Mammary epithelial cell (primary cell): ENCODE measurements around the gene ERBB4.

ENCODE experiments used
- CTCF ChIP-seq, 2 donors: IDR thresholded peaks in 1 of 2; conservative IDR thresholded peaks in 1 of 2; 2 replicates each; pipeline ENCODE4 v1.5.1; 2011 to 2012; ENCODE audit warnings: inconsistent platforms in 2 of 2, low read length in 2 of 2, mild to moderate bottlenecking in 2 of 2, control low read depth in 1 of 2, low read depth in 1 of 2; ENCODE audit not compliant: insufficient read depth in 1 of 2; ENCODE audit errors: extremely low read depth in 1 of 2
- EZH2 ChIP-seq: IDR thresholded peaks from 2 replicates; pipeline ENCODE4 v1.6.1; 2012; ENCODE audit warnings: low read length, inconsistent platforms, borderline replicate concordance

DNA sequence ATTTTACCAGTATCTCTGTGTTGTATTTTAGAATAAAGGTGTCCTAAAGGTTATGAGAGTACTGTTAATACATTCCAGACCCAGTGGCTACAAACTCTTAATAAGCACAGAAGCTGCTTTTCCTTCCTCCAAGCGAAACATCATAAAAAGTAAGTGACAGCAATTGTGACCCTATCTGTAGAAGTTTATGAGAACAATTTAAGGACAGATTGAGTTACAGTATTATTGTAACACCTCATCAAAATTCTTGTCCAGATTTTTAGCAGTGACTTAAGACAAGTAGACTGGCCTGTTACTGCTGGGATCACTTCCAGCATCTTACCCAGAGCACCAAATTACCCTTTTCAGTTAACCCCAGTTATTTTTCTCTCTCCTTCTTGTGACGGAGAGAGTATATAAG lies 154.6 kb downstream of the ERBB4 start:
- TF ChIP-seq CTCF (conservative IDR thresholded peaks at IDR 0.05 in 1 of 2, IDR thresholded peaks at IDR 0.05 in 1 of 2; ENCODE audit: extremely low read depth in 1 of 2, insufficient read depth in 1 of 2, low read depth in 1 of 2, low read length in 2 of 2) (no peak), EZH2 (no peak)
